ENCODE data around the gene C2CD4C.
"Not testable (repeated sequence)": the region's sequence is repeated elsewhere in the genome, so short reads cannot be mapped to it uniquely, and the experiment has no call there.

C2CD4C gene

DNA sequence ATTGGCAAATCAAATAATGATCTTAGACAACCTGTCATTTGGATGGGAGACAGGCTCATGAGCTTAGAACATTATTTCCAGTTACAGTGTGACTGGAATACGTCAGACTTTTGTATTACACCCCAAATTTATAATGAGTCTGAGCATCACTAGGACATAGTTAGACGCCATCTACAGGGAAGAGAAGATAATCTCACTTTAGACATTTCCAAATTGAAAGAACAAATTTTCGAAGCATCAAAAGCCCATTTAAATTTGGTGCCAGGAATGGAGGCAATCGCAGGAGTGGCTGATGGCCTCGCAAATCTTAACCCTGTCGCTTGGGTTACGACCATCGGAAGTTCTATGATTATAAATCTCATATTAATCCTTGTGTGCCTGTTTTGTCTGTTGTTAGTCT, 22.8 kb downstream of the C2CD4C start:
- not testable (repeated sequence) for H3K4me3 ChIP-seq (ENCODE audit: low read length in 2 of 2)
- peaks cover 9 to 16% of the 10 kb centered on the region in 2 donors for H3K27me3 ChIP-seq (ENCODE audit: control insufficient read depth in 1 of 2, insufficient read depth in 2 of 2, low read length in 2 of 2)

GRCh38 chr19:384799-385169, 24.2 kb downstream of the C2CD4C start:
- no peaks in the 10 kb centered on the region for H3K36me3 ChIP-seq (ENCODE audit: control insufficient read depth in 2 of 2, insufficient read depth in 2 of 2, low read length in 2 of 2)
- no peaks in the 10 kb centered on the region for H3K9me3 ChIP-seq (ENCODE audit: control insufficient read depth in 2 of 2, low read length in 2 of 2)
- H3K9ac ChIP-seq (ENCODE audit: low read length in 2 of 2), result no peak overlapping the region
- no peaks in the 10 kb centered on the region for H3K4me1 ChIP-seq (ENCODE audit: control insufficient read depth, insufficient read depth, low read length)
- H3K27me3 ChIP-seq (ENCODE audit: control insufficient read depth in 1 of 2, insufficient read depth in 2 of 2, low read length in 2 of 2), result peaks cover 7 to 16% of the 10 kb centered on the region in 2 donors
- H3K27ac ChIP-seq (ENCODE audit: low read length), result no peak overlapping the region
- no peak overlapping the region for H3K4me3 ChIP-seq (ENCODE audit: low read length in 2 of 2)

More for the DNA sequence above, 22.8 kb downstream of the C2CD4C start:
- not testable (repeated sequence) for H3K9ac ChIP-seq (ENCODE audit: low read length in 2 of 2); H3K4me1 ChIP-seq (ENCODE audit: control insufficient read depth, insufficient read depth, low read length); H3K36me3 ChIP-seq (ENCODE audit: control insufficient read depth in 2 of 2, insufficient read depth in 2 of 2, low read length in 2 of 2); H3K27ac ChIP-seq (ENCODE audit: low read length); H3K9me3 ChIP-seq (ENCODE audit: control insufficient read depth in 2 of 2, low read length in 2 of 2)

DNA sequence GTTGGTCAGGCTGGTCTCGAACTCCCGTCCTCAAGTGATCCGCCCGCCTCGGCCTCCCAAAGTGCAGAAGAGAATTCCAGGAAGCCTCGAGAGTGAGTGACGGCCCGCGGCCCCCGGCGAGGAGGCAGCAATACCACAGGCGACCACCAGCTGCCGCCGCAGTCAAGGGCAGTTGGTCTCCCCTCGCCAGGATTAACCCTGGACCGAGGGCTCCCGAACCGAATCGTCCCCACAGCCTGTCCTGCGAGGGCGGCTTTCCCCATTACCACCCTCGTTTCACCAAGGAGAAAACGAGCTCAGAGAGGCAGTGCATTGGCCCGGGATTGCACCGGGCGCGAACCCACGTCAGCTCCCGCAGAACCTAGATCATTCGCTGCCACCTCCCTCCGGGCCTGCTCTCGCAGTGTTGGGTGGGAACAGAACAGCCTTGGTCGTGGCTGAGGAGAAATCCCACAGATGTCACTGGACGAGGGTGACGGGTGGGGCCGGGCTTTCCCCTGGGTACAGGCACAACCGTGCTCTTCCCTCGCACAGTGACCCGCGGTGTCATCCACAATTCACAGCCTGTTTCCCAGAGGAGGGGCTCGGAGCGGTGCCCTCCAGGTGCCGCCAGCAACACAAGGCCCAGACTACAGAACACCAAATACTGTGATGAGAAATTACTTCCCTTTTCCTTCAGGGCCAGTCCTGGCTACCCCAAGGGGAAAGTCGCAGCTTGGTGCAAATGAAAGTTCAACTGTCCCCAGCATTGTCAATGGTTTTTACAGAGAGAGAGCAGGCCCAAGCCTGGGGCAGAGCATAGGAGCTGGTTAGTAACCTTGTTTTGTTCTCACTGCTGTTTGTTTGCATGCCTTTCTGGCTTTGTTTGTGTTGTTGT, 24.8 kb downstream of the C2CD4C start:
- Histone ChIP-seq H3K27me3 (ENCODE audit: control insufficient read depth in 1 of 2, insufficient read depth in 2 of 2, low read length in 2 of 2) (peaks cover 7 to 10% of the 10 kb centered on the region in 2 donors), H3K9ac (ENCODE audit: low read length in 2 of 2) (no peak overlapping the region), H3K9me3 (ENCODE audit: control insufficient read depth in 2 of 2, low read length in 2 of 2) (no peaks in the 10 kb centered on the region), H3K4me1 (ENCODE audit: control insufficient read depth, insufficient read depth, low read length) (no peaks in the 10 kb centered on the region), H3K4me3 (ENCODE audit: low read length in 2 of 2) (no peak overlapping the region), H3K36me3 (ENCODE audit: control insufficient read depth in 2 of 2, insufficient read depth in 2 of 2, low read length in 2 of 2) (no peaks in the 10 kb centered on the region), H3K27ac (ENCODE audit: low read length) (no peak overlapping the region)

DNA sequence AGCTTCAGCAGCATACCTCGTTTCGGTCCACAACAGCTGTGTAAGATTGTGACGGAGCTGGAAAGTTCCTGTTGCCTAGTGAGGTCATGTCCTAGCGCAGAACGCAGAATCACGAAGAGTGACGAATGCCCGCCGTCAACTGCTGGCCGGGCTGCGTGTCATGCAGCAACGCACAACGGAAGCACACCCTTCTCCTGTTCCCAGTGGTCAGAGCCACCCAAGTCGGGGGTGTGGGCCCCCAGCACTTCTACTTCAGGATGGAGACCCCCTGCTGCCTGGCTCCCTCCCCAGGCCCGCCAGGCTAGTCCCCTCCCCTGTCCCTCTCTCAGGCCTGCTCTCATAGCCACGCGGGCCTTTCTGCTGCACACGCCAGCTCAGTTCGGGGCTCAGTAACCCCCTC, 25.9 kb downstream of the C2CD4C start:
- peaks cover 7% of the 10 kb centered on the region in 2 donors for H3K27me3 ChIP-seq (ENCODE audit: control insufficient read depth in 1 of 2, insufficient read depth in 2 of 2, low read length in 2 of 2)
- H3K9ac ChIP-seq (ENCODE audit: low read length in 2 of 2), result no peak overlapping the region
- H3K36me3 ChIP-seq (ENCODE audit: control insufficient read depth in 2 of 2, insufficient read depth in 2 of 2, low read length in 2 of 2), result no peaks in the 10 kb centered on the region
- H3K27ac ChIP-seq (ENCODE audit: low read length), result no peak overlapping the region
- H3K4me3 ChIP-seq (ENCODE audit: low read length in 2 of 2), result no peak overlapping the region
- no peaks in the 10 kb centered on the region for H3K4me1 ChIP-seq (ENCODE audit: control insufficient read depth, insufficient read depth, low read length)
- no peaks in the 10 kb centered on the region for H3K9me3 ChIP-seq (ENCODE audit: control insufficient read depth in 2 of 2, low read length in 2 of 2)

GRCh38 chr19:382578-382977, 26.4 kb downstream of the C2CD4C start:
- not testable (repeated sequence) for H3K9me3 ChIP-seq (ENCODE audit: control insufficient read depth in 2 of 2, low read length in 2 of 2); H3K9ac ChIP-seq (ENCODE audit: low read length in 2 of 2); H3K27ac ChIP-seq (ENCODE audit: low read length); H3K36me3 ChIP-seq (ENCODE audit: control insufficient read depth in 2 of 2, insufficient read depth in 2 of 2, low read length in 2 of 2); H3K4me1 ChIP-seq (ENCODE audit: control insufficient read depth, insufficient read depth, low read length); H3K27me3 ChIP-seq (ENCODE audit: control insufficient read depth in 1 of 2, insufficient read depth in 2 of 2, low read length in 2 of 2); H3K4me3 ChIP-seq (ENCODE audit: low read length in 2 of 2)

- H3K27ac ChIP-seq (ENCODE audit: low read length); H3K4me3 ChIP-seq (ENCODE audit: low read length in 2 of 2); H3K9ac ChIP-seq (ENCODE audit: low read length in 2 of 2); H3K4me1 ChIP-seq (ENCODE audit: control insufficient read depth, insufficient read depth, low read length); H3K36me3 ChIP-seq (ENCODE audit: control insufficient read depth in 2 of 2, insufficient read depth in 2 of 2, low read length in 2 of 2); H3K9me3 ChIP-seq (ENCODE audit: control insufficient read depth in 2 of 2, low read length in 2 of 2); H3K27me3 ChIP-seq (ENCODE audit: control insufficient read depth in 1 of 2, insufficient read depth in 2 of 2, low read length in 2 of 2): not testable (repeated sequence)
These were observed 27.0 kb downstream of the C2CD4C start for GRCh38 chr19:381901-382300.

DNA sequence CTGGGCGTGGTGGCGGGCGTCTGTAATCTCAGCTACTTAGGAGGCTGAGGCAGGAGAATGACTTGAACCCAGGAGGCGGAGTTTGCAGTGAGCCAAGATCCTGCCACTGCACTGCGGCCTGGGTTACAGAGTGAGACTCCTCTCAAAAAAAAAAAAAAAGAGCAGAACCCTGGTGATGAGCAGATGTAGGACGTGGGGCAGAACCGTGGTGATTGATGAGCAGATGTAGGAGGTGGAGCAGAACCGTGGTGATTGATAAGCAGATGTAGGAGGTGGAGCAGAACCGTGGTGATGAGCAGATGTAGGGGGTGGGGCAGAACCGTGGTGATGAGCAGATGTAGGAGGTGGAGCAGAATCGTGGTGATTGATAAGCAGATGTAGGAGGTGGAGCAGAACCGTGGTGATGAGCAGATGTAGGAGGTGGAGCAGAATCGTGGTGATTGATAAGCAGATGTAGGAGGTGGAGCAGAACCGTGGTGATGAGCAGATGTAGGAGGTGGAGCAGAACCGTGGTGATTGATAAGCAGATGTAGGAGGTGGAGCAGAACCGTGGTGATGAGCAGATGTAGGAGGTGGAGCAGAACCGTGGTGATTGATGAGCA, 28.2 kb downstream of the C2CD4C start:
- H3K4me3 ChIP-seq (ENCODE audit: low read length in 2 of 2); H3K9me3 ChIP-seq (ENCODE audit: control insufficient read depth in 2 of 2, low read length in 2 of 2); H3K27me3 ChIP-seq (ENCODE audit: control insufficient read depth in 1 of 2, insufficient read depth in 2 of 2, low read length in 2 of 2); H3K4me1 ChIP-seq (ENCODE audit: control insufficient read depth, insufficient read depth, low read length); H3K9ac ChIP-seq (ENCODE audit: low read length in 2 of 2); H3K36me3 ChIP-seq (ENCODE audit: control insufficient read depth in 2 of 2, insufficient read depth in 2 of 2, low read length in 2 of 2); H3K27ac ChIP-seq (ENCODE audit: low read length): not testable (repeated sequence)

- Histone ChIP-seq H3K4me1 (ENCODE audit: control insufficient read depth, insufficient read depth, low read length) (no peaks in the 10 kb centered on the region), H3K36me3 (ENCODE audit: control insufficient read depth in 2 of 2, insufficient read depth in 2 of 2, low read length in 2 of 2) (no peaks in the 10 kb centered on the region), H3K4me3 (ENCODE audit: low read length in 2 of 2) (no peak overlapping the region), H3K27ac (ENCODE audit: low read length) (no peak overlapping the region), H3K9me3 (ENCODE audit: control insufficient read depth in 2 of 2, low read length in 2 of 2) (no peaks in the 10 kb centered on the region), H3K9ac (ENCODE audit: low read length in 2 of 2) (no peak overlapping the region), H3K27me3 (ENCODE audit: control insufficient read depth in 1 of 2, insufficient read depth in 2 of 2, low read length in 2 of 2) (peaks cover 9 to 11% of the 10 kb centered on the region in 2 donors)
These were observed 29.2 kb downstream of the C2CD4C start for GRCh38 chr19:379796-380195.

DNA sequence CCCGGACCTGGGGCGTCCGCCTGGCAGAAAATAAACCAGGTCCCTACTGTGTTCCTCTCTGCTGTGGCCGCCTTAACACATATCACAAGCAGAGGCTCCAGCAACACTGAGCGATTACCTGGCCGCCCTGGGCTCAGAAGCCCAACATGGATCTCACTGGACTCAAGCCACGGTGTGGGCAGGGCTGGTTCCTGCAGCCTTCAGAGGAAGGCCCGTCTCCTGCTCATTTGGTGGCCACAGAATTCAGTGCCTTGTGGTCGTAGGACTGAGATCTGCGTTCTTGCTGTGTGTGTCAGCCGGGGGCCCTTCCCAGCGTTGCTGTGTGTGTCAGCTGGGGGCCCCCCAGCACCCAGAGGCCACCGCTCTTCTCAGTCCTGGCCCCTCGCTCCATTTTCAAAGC, 30.2 kb downstream of the C2CD4C start:
- Histone ChIP-seq H3K36me3 (ENCODE audit: control insufficient read depth in 2 of 2, insufficient read depth in 2 of 2, low read length in 2 of 2) (no peaks in the 10 kb centered on the region), H3K9ac (ENCODE audit: low read length in 2 of 2) (no peak overlapping the region), H3K9me3 (ENCODE audit: control insufficient read depth in 2 of 2, low read length in 2 of 2) (no peaks in the 10 kb centered on the region), H3K4me1 (ENCODE audit: control insufficient read depth, insufficient read depth, low read length) (no peaks in the 10 kb centered on the region), H3K4me3 (ENCODE audit: low read length in 2 of 2) (no peak overlapping the region), H3K27me3 (ENCODE audit: control insufficient read depth in 1 of 2, insufficient read depth in 2 of 2, low read length in 2 of 2) (peaks cover 17 to 19% of the 10 kb centered on the region in 2 donors), H3K27ac (ENCODE audit: low read length) (no peak overlapping the region)

GRCh38 chr19:377801-378581, 31.0 kb downstream of the C2CD4C start:
- Histone ChIP-seq H3K36me3 (ENCODE audit: control insufficient read depth in 2 of 2, insufficient read depth in 2 of 2, low read length in 2 of 2) (no peaks in the 10 kb centered on the region), H3K27me3 (ENCODE audit: control insufficient read depth in 1 of 2, insufficient read depth in 2 of 2, low read length in 2 of 2) (peaks cover 17 to 21% of the 10 kb centered on the region in 2 donors), H3K27ac (ENCODE audit: low read length) (no peak overlapping the region), H3K4me1 (ENCODE audit: control insufficient read depth, insufficient read depth, low read length) (no peaks in the 10 kb centered on the region), H3K4me3 (ENCODE audit: low read length in 2 of 2) (no peak overlapping the region), H3K9ac (ENCODE audit: low read length in 2 of 2) (no peak overlapping the region), H3K9me3 (ENCODE audit: control insufficient read depth in 2 of 2, low read length in 2 of 2) (no peaks in the 10 kb centered on the region)

All from stomach smooth muscle (tissue), 2 donors.